Testis (tissue), 3 donors: Measurements from ENCODE around the gene SSH3. TPM values are rescaled to one million over a fixed set of nuclear protein-coding genes. Genes with fewer than 3 reads are reported as not detected.

Source experiments
- DNase-seq: peaks from one replicate; pipeline ENCODE4 v3.0.0-alpha.2; 2019
- H3K27ac ChIP-seq, 2 donors: fragments of 200-600 bp; sonication (generic); one replicate each; pipeline ENCODE4 v1.5.1; 2019
- H3K27me3 ChIP-seq: fragments of 200-600 bp; sonication (generic); one replicate; pipeline ENCODE4 v1.5.1; 2019
- H3K36me3 ChIP-seq: fragments of 200-600 bp; sonication (generic); one replicate; pipeline ENCODE4 v1.5.1; 2017; ENCODE audit warnings: low read depth; ENCODE audit errors: missing control alignments
- H3K4me1 ChIP-seq: fragments of 200-600 bp; sonication (generic); one replicate; pipeline ENCODE4 v1.5.1; 2019
- H3K4me3 ChIP-seq, 2 donors: fragments of 200-600 bp; sonication (generic); one replicate each; pipeline ENCODE4 v1.5.1; 2017 to 2019
- H3K9me3 ChIP-seq: fragments of 200-600 bp; sonication (generic); one replicate; pipeline ENCODE4 v1.5.1; 2017
- CTCF ChIP-seq, 3 experiments: fragments of 450-650 bp in 2 of 3; fragments of 200-600 bp in 1 of 3; sonication (generic) in 1 of 3; IDR thresholded peaks; one replicate each; pipeline ENCODE4 v1.5.1; 2016 to 2019; ENCODE audit warnings: antibody characterized with exemption in 3 of 3, mild to moderate bottlenecking in 2 of 3, moderate library complexity in 1 of 3
- POLR2A ChIP-seq: fragments of 450-650 bp; IDR thresholded peaks from one replicate; pipeline ENCODE4 v1.6.1; 2017; ENCODE audit warnings: antibody characterized with exemption, mild to moderate bottlenecking, moderate library complexity
- WGBS, 2 donors: methylation state at CpG; one replicate each; pipeline ENCODE4 v1.1.5; 2018; 5-methylcytosine and 5-hydroxymethylcytosine counted together
- intact Hi-C: fragments of 100-400 bp; cut with DNase I; formaldehyde crosslinking; loops from one replicate; pipeline ENCODE4 v1.15.1; 2023; ENCODE audit warnings: low total_unique reads
- polyA plus RNA-seq: library from polyadenylated mRNA; stranded (reverse); fragments of 350-450 nt; fragmentation: Illumina TruSeq; extraction: RNeasy Lipid Tissue Mini Kit (QIAGEN cat#74804); gene quantifications from one replicate; pipeline ENCODE4 v1.2.3, GENCODE V29; 2014; ENCODE audit warnings: low read depth, low replicate concordance; ENCODE audit not compliant: insufficient read depth
- total RNA-seq, 2 donors: library from RNA; depleted of rRNA; stranded (reverse); fragments of >200 nt; gene quantifications; one replicate each; pipeline ENCODE4 v1.2.3, GENCODE V29; 2016

SSH3 gene
- total and polyA plus RNA-seq, 3 donors from 2014 or later: 6.9 to 9.8 (median 8.6) TPM

- 41 to 55% methylated on average over 17 to 18 of the region's 18 CpGs for whole genome bisulfite sequencing, 2 donors
These were observed 41.2 kb upstream of the SSH3 start for GRCh38 chr11:67261946-67262681.

GRCh38 chr11:67262731-67263675, 40.3 kb upstream of the SSH3 start:
- peaks cover 26% of the 10 kb centered on the region for H3K4me1 ChIP-seq
- no peaks in the 10 kb centered on the region for H3K9me3 ChIP-seq
- intact Hi-C loops: no loop called here
- 56 to 72% methylated on average over 22 of the region's 22 CpGs for WGBS, 2 donors
- peak overlapping the region in 1 of 2 donors; percentile 23 for H3K27ac ChIP-seq
- H3K27me3 ChIP-seq: no peaks in the 10 kb centered on the region
- no peak overlapping the region for H3K4me3 ChIP-seq
- DNase-seq: peak; percentile 86
- TF ChIP-seq CTCF (IDR thresholded peaks at IDR 0.05) (peak; percentile 74 to 80 (median 78)), POLR2A (no peak)
- H3K36me3 ChIP-seq: no peaks in the 10 kb centered on the region

More at GRCh38 chr11:67261946-67262681, 41.2 kb upstream of the SSH3 start:
- no peaks in the 10 kb centered on the region for H3K9me3 ChIP-seq
- H3K4me3 ChIP-seq: no peak overlapping the region
- TF ChIP-seq POLR2A (no peak), CTCF (IDR thresholded peaks at IDR 0.05) (no peak)
- H3K4me1 ChIP-seq: peaks cover 17% of the 10 kb centered on the region
- no peak overlapping the region for H3K27ac ChIP-seq
- no peaks in the 10 kb centered on the region for H3K27me3 ChIP-seq
- no peak for DNase-seq
- intact Hi-C loops: no loop called here
- H3K36me3 ChIP-seq: no peaks in the 10 kb centered on the region

- TF ChIP-seq POLR2A: no peak
- no peak for TF ChIP-seq CTCF (IDR thresholded peaks at IDR 0.05)
- intact Hi-C loops: loop anchor here (2.0 kb wide), 1 partner anchor 53 kb away; no protein-coding TSS in a partner anchor
- DNase-seq: no peak
- H3K27me3 ChIP-seq: no peaks in the 10 kb centered on the region
- no peaks in the 10 kb centered on the region for H3K36me3 ChIP-seq
- H3K4me3 ChIP-seq: no peak overlapping the region
- peaks cover 37% of the 10 kb centered on the region for H3K4me1 ChIP-seq
- no peak overlapping the region for H3K27ac ChIP-seq
- WGBS, 2 donors: 93 to 96% methylated on average over 5 of the region's 5 CpGs
- no peaks in the 10 kb centered on the region for H3K9me3 ChIP-seq
These were observed 39.1 kb upstream of the SSH3 start for GRCh38 chr11:67264260-67264659.

GRCh38 chr11:67264877-67265632, 38.3 kb upstream of the SSH3 start:
- TF ChIP-seq CTCF (IDR thresholded peaks at IDR 0.05) (no peak), POLR2A (no peak)
- 86 to 88% methylated on average over 5 to 7 of the region's 7 CpGs for WGBS, 2 donors
- no peaks in the 10 kb centered on the region for H3K9me3 ChIP-seq
- intact Hi-C loops: loop anchor here (2.0 kb wide), 1 partner anchor 52 kb away; no protein-coding TSS in a partner anchor
- peak overlapping the region in 1 of 2 donors; percentile 79 for H3K27ac ChIP-seq
- no peaks in the 10 kb centered on the region for H3K27me3 ChIP-seq
- no peak overlapping the region for H3K4me3 ChIP-seq
- H3K4me1 ChIP-seq: peaks cover 45% of the 10 kb centered on the region
- no peak for DNase-seq
- H3K36me3 ChIP-seq: no peaks in the 10 kb centered on the region
